PFSK-1 (cell line): Measurements from ENCODE around the gene GDPD4.

Experiments
- FOXP2 ChIP-seq: optimal IDR thresholded peaks from 2 replicates; pipeline ENCODE3; 2011; ENCODE audit warnings: borderline replicate concordance, control low read depth, inconsistent platforms; ENCODE audit not compliant: insufficient read depth; ENCODE audit errors: extremely low read length, extremely low read depth
- POLR2AphosphoS5 ChIP-seq: IDR thresholded peaks from 2 replicates; pipeline ENCODE4 v1.6.1; 2012; ENCODE audit warnings: low read depth, mild to moderate bottlenecking, control low read depth, low read length, moderate library complexity
- REST ChIP-seq, 2 experiments: IDR thresholded peaks; 2 replicates each; pipeline versions ENCODE4 v1.6.1 to v1.8.0; 2011 to 2012; ENCODE audit warnings: low read depth in 2 of 2, low read length in 2 of 2, control low read depth in 1 of 2, inconsistent platforms in 1 of 2, mild to moderate bottlenecking in 1 of 2, moderate library complexity in 1 of 2; ENCODE audit not compliant: insufficient read depth in 1 of 2
- TAF1 ChIP-seq: IDR thresholded peaks from 2 replicates; pipeline ENCODE4 v1.6.1; 2012; ENCODE audit warnings: low read length, control low read depth, borderline replicate concordance; ENCODE audit not compliant: insufficient read depth

DNA sequence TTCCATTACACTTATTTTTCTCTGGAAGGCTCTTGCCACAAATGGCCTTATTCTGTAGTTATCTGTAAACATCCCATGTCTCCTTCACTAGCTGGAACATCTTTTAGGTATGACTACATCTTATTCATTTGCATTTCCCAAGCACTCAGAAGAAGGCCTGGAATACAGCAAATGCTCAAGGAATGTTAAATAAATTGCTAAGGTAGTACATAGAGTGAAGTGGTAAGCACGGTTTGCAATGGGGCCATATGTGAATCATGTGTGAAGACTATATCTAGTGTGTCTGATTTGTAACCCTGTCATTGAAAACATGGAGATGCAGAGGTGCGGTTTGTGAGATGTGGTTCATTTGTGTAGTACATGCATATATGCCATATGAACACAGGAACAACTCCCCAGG is 33.5 kb downstream of the GDPD4 start:
- TF ChIP-seq POLR2AphosphoS5 (no peak), REST (IDR thresholded peaks at IDR 0.05; ENCODE audit: insufficient read depth in 1 of 2, low read depth in 2 of 2, low read length in 2 of 2) (no peak), FOXP2 (no peak), TAF1 (no peak)
